Parathyroid adenoma (tissue), 2 donors: Measurements from ENCODE around the gene SLC17A9.

Experiments used
- H2AFZ ChIP-seq: fragments of 300-600 bp; sonication (generic); one replicate; pipeline ENCODE4 v1.7.0; 2017; ENCODE audit warnings: antibody characterized with exemption, mild to moderate bottlenecking
- H3K27ac ChIP-seq: fragments of 300-600 bp; sonication (generic); one replicate; pipeline ENCODE4 v1.7.0; 2017
- H3K27me3 ChIP-seq: fragments of 300-600 bp; sonication (generic); one replicate; pipeline ENCODE4 v1.7.0; 2017; ENCODE audit warnings: low read length; ENCODE audit not compliant: control insufficient read depth, insufficient read depth
- H3K36me3 ChIP-seq: fragments of 300-600 bp; sonication (generic); one replicate; pipeline ENCODE4 v1.7.0; 2017; ENCODE audit warnings: low read length; ENCODE audit not compliant: control insufficient read depth, insufficient read depth
- H3K4me1 ChIP-seq: fragments of 300-600 bp; sonication (generic); one replicate; pipeline ENCODE4 v1.7.0; 2017; ENCODE audit warnings: control low read depth
- H3K4me2 ChIP-seq: fragments of 300-600 bp; sonication (generic); one replicate; pipeline ENCODE4 v1.7.0; 2017; ENCODE audit warnings: low read length
- H3K4me3 ChIP-seq: fragments of 300-600 bp; sonication (generic); one replicate; pipeline ENCODE4 v1.7.0; 2017; ENCODE audit warnings: low read depth, low read length
- H3K79me2 ChIP-seq: fragments of 300-600 bp; sonication (generic); one replicate; pipeline ENCODE4 v1.7.0; 2017; ENCODE audit warnings: control low read depth
- H3K9ac ChIP-seq: fragments of 300-600 bp; sonication (generic); one replicate; pipeline ENCODE4 v1.7.0; 2017; ENCODE audit warnings: mild to moderate bottlenecking
- H3K9me3 ChIP-seq: fragments of 300-600 bp; sonication (generic); one replicate; pipeline ENCODE4 v1.7.0; 2017; ENCODE audit warnings: low read length; ENCODE audit not compliant: control insufficient read depth
- TF ChIP-seq, protein P1 (sequence below): fragments of 300-600 bp; sonication (generic); IDR thresholded peaks from one replicate; pipeline ENCODE4 v1.7.0; 2017; ENCODE audit warnings: antibody characterized with exemption, mild to moderate bottlenecking
- donor health status: primary hyperparathyroidism.

The SLC17A9 gene

GRCh38 chr20:62965363-62965771 lies 12.9 kb downstream of the SLC17A9 start:
- Histone ChIP-seq H3K79me2 (no peaks in the 10 kb centered on the region), H2AFZ (no peak overlapping the region), H3K4me2 (no peak overlapping the region), H3K4me3 (no peak overlapping the region), H3K27me3 (no peaks in the 10 kb centered on the region), H3K9me3 (no peaks in the 10 kb centered on the region), H3K9ac (no peak overlapping the region), H3K36me3 (no peaks in the 10 kb centered on the region), H3K4me1 (no peaks in the 10 kb centered on the region), H3K27ac (no peak overlapping the region)
- TF ChIP-seq, protein P1, sequence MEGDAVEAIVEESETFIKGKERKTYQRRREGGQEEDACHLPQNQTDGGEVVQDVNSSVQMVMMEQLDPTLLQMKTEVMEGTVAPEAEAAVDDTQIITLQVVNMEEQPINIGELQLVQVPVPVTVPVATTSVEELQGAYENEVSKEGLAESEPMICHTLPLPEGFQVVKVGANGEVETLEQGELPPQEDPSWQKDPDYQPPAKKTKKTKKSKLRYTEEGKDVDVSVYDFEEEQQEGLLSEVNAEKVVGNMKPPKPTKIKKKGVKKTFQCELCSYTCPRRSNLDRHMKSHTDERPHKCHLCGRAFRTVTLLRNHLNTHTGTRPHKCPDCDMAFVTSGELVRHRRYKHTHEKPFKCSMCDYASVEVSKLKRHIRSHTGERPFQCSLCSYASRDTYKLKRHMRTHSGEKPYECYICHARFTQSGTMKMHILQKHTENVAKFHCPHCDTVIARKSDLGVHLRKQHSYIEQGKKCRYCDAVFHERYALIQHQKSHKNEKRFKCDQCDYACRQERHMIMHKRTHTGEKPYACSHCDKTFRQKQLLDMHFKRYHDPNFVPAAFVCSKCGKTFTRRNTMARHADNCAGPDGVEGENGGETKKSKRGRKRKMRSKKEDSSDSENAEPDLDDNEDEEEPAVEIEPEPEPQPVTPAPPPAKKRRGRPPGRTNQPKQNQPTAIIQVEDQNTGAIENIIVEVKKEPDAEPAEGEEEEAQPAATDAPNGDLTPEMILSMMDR = no peak

- no peak overlapping the region for H3K9ac ChIP-seq
- H3K79me2 ChIP-seq = no peaks in the 10 kb centered on the region
- H3K4me1 ChIP-seq = no peaks in the 10 kb centered on the region
- H3K9me3 ChIP-seq = no peaks in the 10 kb centered on the region
- H3K27me3 ChIP-seq = no peaks in the 10 kb centered on the region
- no peak overlapping the region for H3K4me3 ChIP-seq
- no peak overlapping the region for H3K4me2 ChIP-seq
- no peak overlapping the region for H3K27ac ChIP-seq
- H3K36me3 ChIP-seq = no peaks in the 10 kb centered on the region
- no peak overlapping the region for H2AFZ ChIP-seq
- TF ChIP-seq, protein P1 = no peak
These were observed 14.0 kb downstream of the SLC17A9 start for GRCh38 chr20:62966212-62967148.

DNA sequence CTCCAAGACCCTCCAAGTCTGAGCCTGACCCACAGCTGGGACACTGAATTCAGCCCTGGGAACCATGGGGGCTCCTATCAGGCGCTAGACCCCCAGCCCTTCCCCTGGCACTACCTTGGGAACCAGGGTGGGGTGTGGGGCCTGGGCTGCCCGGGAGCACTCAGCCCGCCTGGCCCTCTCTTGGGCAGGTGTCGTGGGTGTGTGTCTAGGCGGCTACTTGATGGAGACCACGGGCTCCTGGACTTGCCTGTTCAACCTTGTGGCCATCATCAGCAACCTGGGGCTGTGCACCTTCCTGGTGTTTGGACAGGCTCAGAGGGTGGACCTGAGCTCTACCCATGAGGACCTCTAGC lies 14.6 kb downstream of the SLC17A9 start:
- Histone ChIP-seq H3K9me3 (no peaks in the 10 kb centered on the region), H3K9ac (no peak overlapping the region), H3K4me2 (no peak overlapping the region), H3K79me2 (no peaks in the 10 kb centered on the region), H3K4me3 (no peak overlapping the region), H2AFZ (no peak overlapping the region), H3K36me3 (no peaks in the 10 kb centered on the region), H3K4me1 (no peaks in the 10 kb centered on the region), H3K27me3 (peaks cover 3% of the 10 kb centered on the region), H3K27ac (no peak overlapping the region)
- TF ChIP-seq, protein P1 = no peak

- H3K9ac ChIP-seq = no peak overlapping the region
- TF ChIP-seq, protein P1 = no peak
- no peaks in the 10 kb centered on the region for H3K9me3 ChIP-seq
- H3K4me3 ChIP-seq = no peak overlapping the region
- no peaks in the 10 kb centered on the region for H3K79me2 ChIP-seq
- no peaks in the 10 kb centered on the region for H3K4me1 ChIP-seq
- H3K27ac ChIP-seq = no peak overlapping the region
- peaks cover 3% of the 10 kb centered on the region for H3K27me3 ChIP-seq
- H3K4me2 ChIP-seq = no peak overlapping the region
- H2AFZ ChIP-seq = no peak overlapping the region
- H3K36me3 ChIP-seq = no peaks in the 10 kb centered on the region
These were observed 15.3 kb downstream of the SLC17A9 start for GRCh38 chr20:62967628-62968351.
